Choroid plexus epithelial cell (primary cell): ENCODE results near the gene NUDT8.

ENCODE experiments used
- DNase-seq: peaks from one replicate; pipeline ENCODE4 v3.0.0-alpha.2; 2010; ENCODE audit warnings: low read depth
- H3K4me3 ChIP-seq: 2 replicates; pipeline ENCODE4 v1.5.1; 2011; ENCODE audit warnings: low read depth, mild to moderate bottlenecking, control low read depth, low read length, moderate library complexity
- CTCF ChIP-seq: conservative IDR thresholded peaks from 2 replicates; pipeline ENCODE4 v1.5.1; 2011; ENCODE audit warnings: low read depth, mild to moderate bottlenecking, control low read depth, inconsistent platforms, low read length, moderate library complexity

NUDT8 gene

GRCh38 chr11:67633758-67634365, 4.1 kb upstream of the NUDT8 start:
- no peak for DNase-seq
- TF ChIP-seq CTCF = no peak
- no peak overlapping the region for H3K4me3 ChIP-seq

- TF ChIP-seq CTCF = no peak
- no peak for DNase-seq
- H3K4me3 ChIP-seq = no peak overlapping the region
These were observed 3.4 kb upstream of the NUDT8 start for GRCh38 chr11:67632982-67633755.

- no peak overlapping the region for H3K4me3 ChIP-seq
- TF ChIP-seq CTCF = no peak
- no peak for DNase-seq
These were observed 2.6 kb upstream of the NUDT8 start for GRCh38 chr11:67632175-67632981.

- no peak overlapping the region for H3K4me3 ChIP-seq
- no peak for TF ChIP-seq CTCF
- DNase-seq = no peak
These were observed 2.1 kb upstream of the NUDT8 start for GRCh38 chr11:67631853-67632174.

GRCh38 chr11:67631411-67631810, 1.7 kb upstream of the NUDT8 start:
- TF ChIP-seq CTCF = no peak
- H3K4me3 ChIP-seq = no peak overlapping the region
- DNase-seq = no peak

- DNase-seq = no peak
- no peak for TF ChIP-seq CTCF
- H3K4me3 ChIP-seq = peak overlapping the region; percentile 71
These were observed 1.2 kb upstream of the NUDT8 start for GRCh38 chr11:67630943-67631331.
